ENCODE results near the gene PRR15L.
"Not testable (repeated sequence)": the region's sequence is repeated elsewhere in the genome, so short reads cannot be mapped to it uniquely, and the experiment has no call there.

PRR15L gene

DNA sequence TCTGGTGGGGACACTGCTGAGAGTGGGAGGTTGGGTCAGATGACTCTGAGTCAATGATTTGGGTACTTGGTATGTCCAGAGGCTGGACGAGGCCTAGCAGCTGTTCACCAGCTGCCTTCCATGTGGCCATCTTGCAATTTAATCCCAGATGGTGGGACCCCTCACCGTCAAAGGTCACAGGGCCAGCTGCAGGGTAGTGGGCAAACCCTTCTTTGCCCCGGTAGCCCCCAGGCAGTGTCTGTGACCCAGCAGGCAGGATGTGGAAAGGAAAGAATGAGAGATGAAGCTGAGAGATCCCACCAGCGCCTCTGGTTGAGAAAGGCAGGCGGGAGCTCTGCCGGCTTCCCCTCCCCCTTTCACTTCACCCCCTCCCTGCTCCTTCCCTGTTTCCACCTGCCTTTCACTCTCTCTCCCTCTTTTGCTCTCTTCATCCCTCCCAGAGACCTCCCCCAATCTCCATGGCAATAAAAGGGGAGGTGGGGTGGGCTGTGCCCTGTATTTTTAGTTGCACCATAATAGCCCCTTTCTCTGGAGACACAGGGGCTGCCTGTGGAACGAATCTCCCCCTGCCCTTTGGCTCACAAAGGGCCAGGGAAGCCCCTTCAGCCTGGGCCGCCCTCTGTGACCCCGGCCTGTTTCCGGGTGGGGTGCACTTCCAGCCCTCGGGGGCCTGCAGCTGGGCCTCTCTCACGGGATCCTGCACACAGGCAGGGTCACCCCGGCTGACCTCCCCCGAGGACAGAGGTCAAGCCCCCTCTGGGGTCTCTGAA, 33.5 kb upstream of the PRR15L start:
- H3K27ac Mint-ChIP-seq, result peak overlapping the region in 2 of 3 experiments; percentile 52 to 91
- no peaks in the 10 kb centered on the region for H3K9me3 Mint-ChIP-seq
- TF ChIP-seq, protein P1, sequence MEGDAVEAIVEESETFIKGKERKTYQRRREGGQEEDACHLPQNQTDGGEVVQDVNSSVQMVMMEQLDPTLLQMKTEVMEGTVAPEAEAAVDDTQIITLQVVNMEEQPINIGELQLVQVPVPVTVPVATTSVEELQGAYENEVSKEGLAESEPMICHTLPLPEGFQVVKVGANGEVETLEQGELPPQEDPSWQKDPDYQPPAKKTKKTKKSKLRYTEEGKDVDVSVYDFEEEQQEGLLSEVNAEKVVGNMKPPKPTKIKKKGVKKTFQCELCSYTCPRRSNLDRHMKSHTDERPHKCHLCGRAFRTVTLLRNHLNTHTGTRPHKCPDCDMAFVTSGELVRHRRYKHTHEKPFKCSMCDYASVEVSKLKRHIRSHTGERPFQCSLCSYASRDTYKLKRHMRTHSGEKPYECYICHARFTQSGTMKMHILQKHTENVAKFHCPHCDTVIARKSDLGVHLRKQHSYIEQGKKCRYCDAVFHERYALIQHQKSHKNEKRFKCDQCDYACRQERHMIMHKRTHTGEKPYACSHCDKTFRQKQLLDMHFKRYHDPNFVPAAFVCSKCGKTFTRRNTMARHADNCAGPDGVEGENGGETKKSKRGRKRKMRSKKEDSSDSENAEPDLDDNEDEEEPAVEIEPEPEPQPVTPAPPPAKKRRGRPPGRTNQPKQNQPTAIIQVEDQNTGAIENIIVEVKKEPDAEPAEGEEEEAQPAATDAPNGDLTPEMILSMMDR (IDR thresholded peaks at IDR 0.05; ENCODE audit: unreplicated experiment in 3 of 3), result no peak
- H3K36me3 Mint-ChIP-seq (ENCODE audit: low read depth), result peaks cover 5% of the 10 kb centered on the region
- peaks cover 49% of the 10 kb centered on the region for H3K27me3 Mint-ChIP-seq (ENCODE audit: low read depth)
- peak overlapping the region in 1 of 3 experiments; percentile 34 for H3K4me3 Mint-ChIP-seq
- peaks cover 74% of the 10 kb centered on the region for H3K4me1 Mint-ChIP-seq

DNA sequence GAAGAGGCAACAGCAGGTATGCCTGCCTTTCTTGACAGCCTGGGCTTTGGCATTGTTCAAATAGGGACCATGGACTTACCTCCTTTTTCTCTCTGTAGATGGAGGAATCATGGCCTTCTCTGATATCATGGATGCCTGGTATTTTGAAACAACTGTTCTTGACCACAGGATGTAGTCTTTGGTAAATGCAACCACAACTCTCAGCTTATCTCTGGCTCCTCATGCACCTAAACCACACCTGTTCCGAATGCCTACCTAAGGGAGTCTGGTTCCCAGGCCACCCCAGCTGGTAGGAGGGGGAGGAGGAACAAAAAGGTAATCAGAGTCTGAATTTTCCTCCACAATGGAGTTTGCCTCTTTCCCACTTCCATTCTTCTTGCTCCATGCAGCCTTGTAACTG, 32.0 kb upstream of the PRR15L start:
- peak overlapping the region in 2 of 3 experiments; percentile 16 to 72 for H3K27ac Mint-ChIP-seq
- no peaks in the 10 kb centered on the region for H3K9me3 Mint-ChIP-seq
- H3K4me1 Mint-ChIP-seq, result peaks cover 63% of the 10 kb centered on the region
- TF ChIP-seq, protein P1 (IDR thresholded peaks at IDR 0.05; ENCODE audit: unreplicated experiment in 3 of 3), result no peak
- peaks cover 10% of the 10 kb centered on the region for H3K36me3 Mint-ChIP-seq (ENCODE audit: low read depth)
- no peak overlapping the region for H3K4me3 Mint-ChIP-seq
- peaks cover 41% of the 10 kb centered on the region for H3K27me3 Mint-ChIP-seq (ENCODE audit: low read depth)

DNA sequence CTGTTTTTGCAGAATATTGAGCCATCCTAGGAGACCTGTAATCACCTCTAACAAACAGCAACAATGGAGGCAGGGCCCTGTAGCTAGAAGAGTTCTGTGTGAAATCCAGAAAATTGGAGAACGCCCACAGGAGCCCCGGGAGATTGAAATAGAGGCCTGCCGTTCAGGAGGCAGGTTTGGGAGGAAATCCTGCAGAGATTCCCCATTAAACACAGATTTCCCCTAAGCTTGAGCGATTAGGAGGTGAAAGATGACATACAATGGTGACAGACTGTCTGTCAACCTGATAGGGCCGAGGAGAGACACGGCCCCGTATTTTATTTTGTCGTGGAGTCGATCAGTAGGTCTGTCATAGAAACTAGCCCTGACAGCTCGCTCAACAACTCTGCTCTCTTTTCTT, 31.5 kb upstream of the PRR15L start:
- Mint-ChIP-seq H3K36me3 (ENCODE audit: low read depth) (peaks cover 10% of the 10 kb centered on the region), H3K9me3 (no peaks in the 10 kb centered on the region), H3K27ac (peak overlapping the region; percentile 16 to 72 (median 34)), H3K27me3 (ENCODE audit: low read depth) (peaks cover 37% of the 10 kb centered on the region), H3K4me3 (no peak overlapping the region), H3K4me1 (peaks cover 58% of the 10 kb centered on the region)
- TF ChIP-seq, protein P1 (IDR thresholded peaks at IDR 0.05; ENCODE audit: unreplicated experiment in 3 of 3), result no peak

DNA sequence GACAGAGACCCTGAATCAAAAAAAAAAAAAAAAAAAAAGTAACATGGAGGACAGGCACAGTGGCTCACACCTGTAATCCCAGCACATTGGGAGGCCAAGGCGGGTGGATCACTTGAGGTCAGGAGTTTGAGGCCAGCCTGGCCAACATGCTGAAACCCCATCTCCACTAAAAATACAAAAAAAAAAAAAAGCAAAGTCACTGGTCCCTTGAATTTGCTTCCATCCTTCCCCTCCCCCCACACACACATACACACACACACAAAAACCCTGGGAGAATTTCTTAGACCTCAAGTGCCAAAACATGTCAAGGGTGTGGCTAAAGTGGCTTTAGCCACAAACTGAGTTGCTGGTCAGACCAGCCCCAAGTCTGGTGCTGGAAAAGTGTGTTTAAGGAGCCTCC, 30.8 kb upstream of the PRR15L start:
- not testable (repeated sequence) for H3K9me3 Mint-ChIP-seq
- Mint-ChIP-seq H3K27ac (peak overlapping the region; percentile 34 to 72 (median 47)), H3K4me3 (peak overlapping the region in 1 of 3 experiments; percentile 16), H3K27me3 (ENCODE audit: low read depth) (peaks cover 44% of the 10 kb centered on the region), H3K4me1 (peaks cover 60% of the 10 kb centered on the region), H3K36me3 (ENCODE audit: low read depth) (peaks cover 17% of the 10 kb centered on the region)

DNA sequence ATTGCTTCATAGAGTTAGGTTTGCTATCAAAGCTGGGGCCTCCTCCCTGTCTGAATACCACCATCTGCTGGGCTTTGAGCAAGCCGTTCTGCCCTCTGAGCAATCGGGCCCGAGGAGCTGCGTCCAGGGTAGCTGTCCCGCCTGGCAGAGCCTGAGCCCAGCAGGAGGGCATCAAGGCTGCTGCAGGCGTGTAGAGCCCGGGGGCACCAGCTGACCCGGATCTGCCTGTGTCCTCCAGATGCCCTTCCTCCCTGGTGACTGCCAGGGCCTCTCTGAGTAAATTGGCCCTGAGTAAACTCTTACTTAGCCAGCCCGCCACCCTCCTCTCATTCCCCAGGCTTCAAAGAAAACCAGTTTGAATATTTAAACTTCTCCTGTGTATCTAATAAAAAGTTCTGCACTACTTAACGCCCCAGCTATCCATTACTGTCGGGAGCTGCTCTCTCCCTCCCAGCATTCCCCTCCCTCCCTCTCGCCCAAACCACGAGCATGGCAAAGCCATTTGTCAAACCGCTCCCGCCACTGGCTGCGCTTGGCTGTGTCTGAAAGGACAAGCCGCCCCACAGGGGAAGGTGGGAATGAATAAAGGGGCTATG, 29.7 kb upstream of the PRR15L start:
- H3K4me1 Mint-ChIP-seq, result peaks cover 52% of the 10 kb centered on the region

DNA sequence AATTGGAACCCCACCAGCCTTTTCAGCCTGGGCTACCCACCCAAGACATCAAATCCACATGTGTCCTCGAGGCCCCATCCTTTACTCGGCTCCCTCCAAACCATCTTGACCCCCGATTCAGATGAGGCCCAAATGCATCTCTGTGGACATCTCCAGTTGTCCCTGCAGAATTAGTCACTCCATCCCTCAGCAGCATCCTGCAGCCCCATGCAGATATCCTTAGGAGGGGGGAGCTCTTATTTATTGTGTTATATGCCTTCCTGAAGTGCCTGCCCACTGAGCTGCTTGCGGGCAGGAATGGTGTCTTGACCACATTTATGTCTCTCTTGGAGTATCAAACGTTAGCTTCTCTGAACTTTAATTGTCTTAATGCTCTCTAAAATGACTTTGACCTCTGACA, 28.8 kb upstream of the PRR15L start:
- TF ChIP-seq, protein P1 (IDR thresholded peaks at IDR 0.05; ENCODE audit: unreplicated experiment in 3 of 3), result no peak
- Mint-ChIP-seq H3K4me1 (peaks cover 44% of the 10 kb centered on the region), H3K9me3 (no peaks in the 10 kb centered on the region), H3K36me3 (ENCODE audit: low read depth) (peaks cover 30% of the 10 kb centered on the region), H3K27ac (peak overlapping the region; percentile 22 to 90 (median 75)), H3K4me3 (no peak overlapping the region), H3K27me3 (ENCODE audit: low read depth) (peaks cover 51% of the 10 kb centered on the region)

More for the DNA sequence above, 29.7 kb upstream of the PRR15L start:
- H3K27me3 Mint-ChIP-seq (ENCODE audit: low read depth), result peaks cover 51% of the 10 kb centered on the region
- TF ChIP-seq, protein P1 (IDR thresholded peaks at IDR 0.05; ENCODE audit: unreplicated experiment in 3 of 3), result no peak
- H3K27ac Mint-ChIP-seq, result peak overlapping the region; percentile 75 to 90 (median 85)
- no peak overlapping the region for H3K4me3 Mint-ChIP-seq
- peaks cover 25% of the 10 kb centered on the region for H3K36me3 Mint-ChIP-seq (ENCODE audit: low read depth)
- H3K9me3 Mint-ChIP-seq, result no peaks in the 10 kb centered on the region
